LNCaP clone FGC (cell line): ENCODE measurements around the gene GPC1.

Experiments
- DNase-seq: peaks from one replicate; pipeline ENCODE4 v3.0.0-alpha.2; 2011; ENCODE audit warnings: low read depth
- H3K4me3 ChIP-seq: 2 replicates; pipeline ENCODE4 v1.5.1; 2011; ENCODE audit warnings: mild to moderate bottlenecking, low read depth, low read length, control low read depth
- CTCF ChIP-seq: IDR thresholded peaks from 2 replicates; pipeline ENCODE4 v1.5.1; 2012; ENCODE audit warnings: mild to moderate bottlenecking; ENCODE audit not compliant: control insufficient read depth, insufficient read depth; ENCODE audit errors: extremely low read depth

Gene GPC1

DNA sequence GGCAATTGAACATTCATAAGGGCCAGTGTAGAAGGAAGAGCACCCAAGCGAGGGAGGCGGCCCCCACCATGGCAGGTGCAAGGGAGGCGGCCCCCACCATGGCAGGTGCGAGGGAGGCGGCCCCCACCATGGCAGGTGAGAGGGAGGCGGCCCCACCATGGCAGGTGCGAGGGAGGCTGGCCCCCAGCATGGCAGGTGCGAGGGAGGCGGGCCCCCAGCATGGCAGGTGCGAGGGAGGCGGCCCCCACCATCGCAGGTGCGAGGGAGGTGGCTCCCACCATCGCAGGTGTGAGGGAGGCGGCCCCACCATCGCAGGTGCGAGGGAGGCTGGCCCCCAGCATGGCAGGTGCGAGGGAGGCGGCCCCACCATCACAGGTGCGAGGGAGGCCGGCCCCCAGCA is 24.7 kb upstream of the GPC1 start:
- H3K4me3 ChIP-seq: no peak overlapping the region

DNA sequence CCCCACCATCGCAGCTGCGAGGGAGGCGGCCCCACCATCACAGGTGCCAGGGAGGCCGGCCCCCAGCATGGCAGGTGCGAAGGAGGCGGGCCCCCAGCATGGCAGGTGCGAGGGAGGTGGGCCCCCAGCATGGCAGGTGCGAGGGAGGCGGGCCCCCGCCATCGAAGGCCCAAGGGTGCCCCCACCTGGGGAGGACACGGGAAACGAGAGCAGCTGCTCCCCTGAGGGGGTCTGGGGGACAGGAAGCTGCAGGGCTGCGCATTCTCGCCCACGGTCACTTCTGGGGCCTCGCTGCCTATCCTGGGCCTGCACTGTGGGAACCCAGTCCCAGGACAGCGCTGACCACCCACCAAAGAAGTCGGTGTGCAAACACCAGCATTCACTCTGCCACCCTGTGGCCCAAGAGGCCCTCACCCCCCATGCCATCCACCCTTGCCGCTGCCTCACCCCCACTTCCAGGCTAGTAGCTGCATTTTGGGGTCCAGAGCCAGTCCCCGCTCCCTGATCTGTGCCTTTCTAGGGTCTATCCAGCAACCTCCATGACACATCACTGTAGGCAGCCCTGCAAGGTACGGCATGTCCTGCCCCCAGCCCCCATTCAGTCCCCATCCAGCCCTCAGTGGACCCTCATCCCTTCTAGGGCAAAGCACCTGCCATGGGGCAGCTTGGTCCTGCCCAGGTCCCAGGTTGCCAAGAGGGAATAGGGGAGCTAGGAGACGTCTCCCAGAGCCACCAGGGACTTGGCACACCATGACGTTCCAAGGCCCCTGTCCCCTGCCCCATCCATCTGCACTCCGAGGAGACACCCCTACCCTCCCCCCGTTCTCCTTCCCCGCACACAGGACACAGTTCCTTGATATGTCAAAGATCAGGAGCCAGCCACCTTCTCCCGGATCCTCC is 24.0 kb upstream of the GPC1 start:
- no peak for DNase-seq
- no peak for TF ChIP-seq CTCF
- no peak overlapping the region for H3K4me3 ChIP-seq

More for the DNA sequence above, 24.7 kb upstream of the GPC1 start:
- TF ChIP-seq CTCF: no peak
- DNase-seq: no peak

GRCh38 chr2:240412211-240412861 is 23.1 kb upstream of the GPC1 start:
- TF ChIP-seq CTCF: no peak
- no peak for DNase-seq
- no peak overlapping the region for H3K4me3 ChIP-seq

DNA sequence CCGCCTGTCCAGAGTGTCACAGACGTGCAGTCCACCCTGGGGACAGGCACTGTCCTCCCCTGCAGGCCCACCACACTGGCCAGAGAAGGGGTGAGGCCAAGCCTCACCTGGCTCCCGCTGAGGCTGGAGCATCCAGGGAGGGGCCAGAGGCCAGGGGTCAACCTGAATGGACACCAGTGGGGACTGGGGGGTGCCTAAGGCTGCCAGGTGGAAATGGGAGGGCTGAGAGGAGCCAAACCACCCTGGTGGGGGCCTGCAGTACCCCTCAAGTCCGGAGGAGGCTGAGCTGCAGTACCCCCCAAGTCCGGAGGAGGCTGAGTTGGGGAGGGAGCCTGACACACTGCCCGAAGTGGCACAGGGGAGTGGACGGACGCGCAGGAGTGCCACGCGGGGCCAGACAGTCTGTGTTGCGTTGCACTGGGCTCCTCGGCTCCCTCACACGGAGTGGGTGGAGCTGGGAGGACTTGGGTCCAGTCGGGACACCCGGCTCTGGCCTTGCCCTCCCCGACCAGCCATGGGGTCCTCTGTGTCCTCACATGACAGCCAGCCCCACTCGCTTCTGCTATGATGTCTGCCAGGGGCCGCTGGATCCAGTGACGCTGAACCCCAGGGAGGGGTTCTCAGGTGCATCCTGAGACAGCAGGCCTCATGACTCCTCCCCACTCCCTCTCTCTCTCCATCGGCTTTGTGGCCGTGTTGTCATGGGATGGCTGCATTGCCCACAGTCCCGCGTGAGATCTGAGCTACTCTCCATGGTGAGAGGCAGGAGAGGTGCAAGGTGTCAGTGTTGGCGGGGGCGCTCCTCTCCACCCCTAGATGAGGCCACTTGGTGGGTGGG is 22.3 kb upstream of the GPC1 start:
- no peak for DNase-seq
- TF ChIP-seq CTCF: no peak
- H3K4me3 ChIP-seq: no peak overlapping the region

GRCh38 chr2:240413813-240414429 is 21.5 kb upstream of the GPC1 start:
- TF ChIP-seq CTCF: no peak
- no peak for DNase-seq

DNA sequence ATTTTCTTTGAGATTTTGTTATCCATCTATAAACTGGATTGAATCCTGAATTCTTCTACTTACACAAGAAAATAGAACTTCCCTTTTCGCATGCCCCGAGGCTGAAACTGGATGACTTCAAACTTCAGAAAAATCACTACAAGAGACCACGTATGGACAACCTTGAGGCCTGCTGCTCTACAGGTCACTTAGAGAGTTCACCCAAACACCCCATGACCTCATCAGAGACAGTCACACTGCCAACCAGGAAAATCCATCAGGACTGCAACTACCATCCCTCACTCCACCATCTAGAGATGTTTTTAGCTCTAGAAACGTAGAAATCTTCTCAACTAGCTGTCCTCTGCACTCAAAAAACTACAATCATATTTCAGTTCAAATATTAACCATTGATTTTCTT is 18.6 kb upstream of the GPC1 start:
- H3K4me3 ChIP-seq: no peak overlapping the region
- DNase-seq: no peak
- TF ChIP-seq CTCF: no peak

More at GRCh38 chr2:240413813-240414429, 21.5 kb upstream of the GPC1 start:
- H3K4me3 ChIP-seq: no peak overlapping the region
